ENCODE data around the gene S100A2. TPM values are rescaled to one million over a fixed set of nuclear protein-coding genes. Genes with fewer than 3 reads are reported as not detected.
A peak's percentile ranks its signal among the peaks of the same experiment; 100 is the strongest.

The S100A2 gene
- total RNA-seq, 6 experiments from 2014 or later: not detected

DNA sequence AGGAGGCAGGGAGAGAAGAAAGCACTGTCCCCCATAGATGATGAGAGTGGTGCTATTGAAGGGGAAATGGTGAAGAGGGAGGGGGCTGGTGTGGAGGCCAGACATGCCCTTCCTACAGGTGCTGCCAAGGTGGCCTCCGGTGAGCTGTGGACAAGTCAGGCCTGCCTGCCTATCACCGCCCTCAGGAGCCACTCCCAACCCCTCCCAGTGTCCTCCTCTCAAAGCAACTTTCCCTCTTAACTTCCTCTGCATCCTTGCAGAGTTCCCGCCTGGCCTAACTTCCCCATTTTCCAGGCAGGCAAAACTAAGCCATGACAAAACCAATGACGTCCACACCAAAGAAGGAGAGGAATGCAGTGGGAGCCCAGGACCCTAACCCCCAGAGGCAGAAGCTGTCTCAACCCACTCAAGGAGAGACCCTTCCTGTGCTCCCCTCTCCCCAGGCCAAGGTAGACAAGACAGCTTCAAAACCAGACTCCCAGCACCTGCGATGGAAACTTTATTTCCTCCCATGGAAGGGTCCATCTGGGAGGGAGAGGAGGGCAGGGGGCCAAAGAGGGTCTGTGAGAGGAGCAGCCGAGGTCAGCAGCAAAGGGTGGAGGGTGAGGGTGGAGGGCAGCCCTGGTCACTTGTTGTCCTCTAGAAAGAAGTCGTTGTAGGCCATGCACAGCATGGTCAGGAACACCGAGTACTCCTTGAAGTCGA is 28.8 kb downstream of the S100A2 start:
- peak overlapping the region in 1 of 3 donors; percentile 75 for H3K27ac ChIP-seq
- ATAC-seq (no peak), DNase-seq (peak in 1 of 3 donors; percentile 42)
- intact Hi-C loops (cut with DNase I): no loop called here
- TF ChIP-seq, protein P1, sequence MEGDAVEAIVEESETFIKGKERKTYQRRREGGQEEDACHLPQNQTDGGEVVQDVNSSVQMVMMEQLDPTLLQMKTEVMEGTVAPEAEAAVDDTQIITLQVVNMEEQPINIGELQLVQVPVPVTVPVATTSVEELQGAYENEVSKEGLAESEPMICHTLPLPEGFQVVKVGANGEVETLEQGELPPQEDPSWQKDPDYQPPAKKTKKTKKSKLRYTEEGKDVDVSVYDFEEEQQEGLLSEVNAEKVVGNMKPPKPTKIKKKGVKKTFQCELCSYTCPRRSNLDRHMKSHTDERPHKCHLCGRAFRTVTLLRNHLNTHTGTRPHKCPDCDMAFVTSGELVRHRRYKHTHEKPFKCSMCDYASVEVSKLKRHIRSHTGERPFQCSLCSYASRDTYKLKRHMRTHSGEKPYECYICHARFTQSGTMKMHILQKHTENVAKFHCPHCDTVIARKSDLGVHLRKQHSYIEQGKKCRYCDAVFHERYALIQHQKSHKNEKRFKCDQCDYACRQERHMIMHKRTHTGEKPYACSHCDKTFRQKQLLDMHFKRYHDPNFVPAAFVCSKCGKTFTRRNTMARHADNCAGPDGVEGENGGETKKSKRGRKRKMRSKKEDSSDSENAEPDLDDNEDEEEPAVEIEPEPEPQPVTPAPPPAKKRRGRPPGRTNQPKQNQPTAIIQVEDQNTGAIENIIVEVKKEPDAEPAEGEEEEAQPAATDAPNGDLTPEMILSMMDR (IDR thresholded peaks at IDR 0.05): no peak
- no peak for TF ChIP-seq POLR2A (IDR thresholded peaks at IDR 0.05)
- H3K36me3 ChIP-seq: no peaks in the 10 kb centered on the region
- H3K27me3 ChIP-seq: peaks cover 0 to 3% of the 10 kb centered on the region in 2 donors
- 69% methylated on average over 2 of the region's 9 CpGs for WGBS (ENCODE audit: insufficient coverage, low coverage, low lambda C conversion rate, missing lambda C conversion rate)
- H3K4me3 ChIP-seq: no peak overlapping the region
- H3K4me1 ChIP-seq: no peaks in the 10 kb centered on the region
- H3K9me3 ChIP-seq: no peaks in the 10 kb centered on the region

DNA sequence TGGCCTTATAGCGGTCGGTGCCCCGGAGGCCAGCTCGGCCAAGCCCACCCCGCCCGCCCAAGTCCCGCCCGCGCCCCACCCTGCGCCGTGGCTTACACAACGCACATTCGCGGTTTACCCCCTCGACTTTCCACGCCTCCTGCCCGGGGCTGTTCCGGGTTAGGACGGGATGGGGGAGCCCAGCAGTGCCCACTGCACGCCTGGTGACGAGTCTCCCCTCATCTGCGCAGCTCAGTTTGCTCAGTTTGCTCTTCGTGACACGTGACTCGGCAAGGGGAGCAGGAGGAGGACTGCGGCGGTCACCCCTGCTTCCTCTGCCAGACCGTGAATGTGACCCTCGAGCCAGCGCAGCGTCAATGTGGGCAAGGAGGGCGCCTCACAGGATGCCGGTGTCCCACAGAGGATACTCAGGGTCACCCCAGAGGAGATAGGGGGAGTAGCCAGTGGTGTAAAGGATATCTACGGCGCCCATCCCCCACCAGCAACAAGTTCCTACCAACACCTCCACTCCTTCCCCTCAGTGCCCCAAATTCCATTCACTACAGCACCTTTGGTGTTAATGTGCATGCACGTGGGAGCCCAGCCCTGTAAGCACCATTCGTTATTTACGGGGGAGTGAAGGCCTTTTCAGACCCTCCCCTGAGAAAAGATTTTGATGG is 29.5 kb downstream of the S100A2 start:
- Histone ChIP-seq H3K4me3 (peak overlapping the region; percentile 41 to 49 (median 49)), H3K36me3 (no peaks in the 10 kb centered on the region), H3K4me1 (no peaks in the 10 kb centered on the region), H3K9me3 (no peaks in the 10 kb centered on the region), H3K27me3 (peaks cover 0 to 7% of the 10 kb centered on the region in 2 donors), H3K27ac (peak overlapping the region; percentile 69 to 84 (median 75))
- TF ChIP-seq POLR2A (IDR thresholded peaks at IDR 0.05): peak; percentile 31
- TF ChIP-seq, protein P1 (IDR thresholded peaks at IDR 0.05): no peak
- 5% methylated on average over 5 of the region's 38 CpGs for WGBS (ENCODE audit: insufficient coverage, low coverage, low lambda C conversion rate, missing lambda C conversion rate)
- intact Hi-C loops (cut with DNase I): no loop called here
- peak; percentile 59 to 66 (median 66) for ATAC-seq
- peak; percentile 45 to 72 (median 70) for DNase-seq

GRCh38 chr1:153535242-153536011 is 30.2 kb downstream of the S100A2 start, which contains the start of gene S100A6:
S100A6 (minus strand) TSS chr1:153535991; CDS start chr1:153535339, 652 bp downstream.
- peak within 1 kb of the TSS; percentile 69 to 84 (median 75) for H3K27ac ChIP-seq
- no peaks in the 10 kb centered on the region for H3K9me3 ChIP-seq
- DNase-seq (no peak), ATAC-seq (peak; percentile 36 to 47 (median 40))
- TF ChIP-seq, protein P1 (IDR thresholded peaks at IDR 0.05): no peak
- no peak for TF ChIP-seq POLR2A (IDR thresholded peaks at IDR 0.05)
- intact Hi-C loops (cut with DNase I): no loop called here
- no peaks in the 10 kb centered on the region for H3K4me1 ChIP-seq
- peak within 1 kb of the TSS; percentile 41 to 49 (median 49) for H3K4me3 ChIP-seq
- no peaks in the 10 kb centered on the region for H3K36me3 ChIP-seq
- H3K27me3 ChIP-seq: peaks cover 0 to 7% of the 10 kb centered on the region in 2 donors
- 0% methylated on average over 1 of the region's 18 CpGs for WGBS (ENCODE audit: insufficient coverage, low coverage, low lambda C conversion rate, missing lambda C conversion rate)

DNA sequence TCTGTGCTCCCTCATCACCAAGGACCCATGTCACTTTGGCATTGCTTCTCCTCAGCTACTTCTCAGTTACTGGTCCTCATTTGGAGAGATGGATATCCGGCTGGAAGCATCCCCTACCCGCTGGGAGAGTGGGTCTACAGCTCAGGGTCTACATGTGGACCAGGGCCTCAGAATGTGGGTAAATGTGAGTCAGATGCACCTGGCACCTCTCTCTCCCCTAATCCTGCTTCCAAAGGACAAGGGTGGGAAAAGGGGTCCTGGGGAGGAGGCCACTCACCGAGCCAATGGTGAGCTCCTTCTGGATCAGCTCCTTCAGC is 30.8 kb downstream of the S100A2 start:
- Histone ChIP-seq H3K36me3 (no peaks in the 10 kb centered on the region), H3K4me3 (peak overlapping the region; percentile 41 to 49 (median 49)), H3K27ac (peak overlapping the region in 2 of 3 donors; percentile 69 to 75), H3K4me1 (no peaks in the 10 kb centered on the region), H3K27me3 (peaks cover 0 to 7% of the 10 kb centered on the region in 2 donors), H3K9me3 (no peaks in the 10 kb centered on the region)
- TF ChIP-seq, protein P1 (IDR thresholded peaks at IDR 0.05): no peak
- no peak for TF ChIP-seq POLR2A (IDR thresholded peaks at IDR 0.05)
- ATAC-seq (no peak), DNase-seq (no peak)
- no CpG with 5 or more reads among the region's 3 CpGs for WGBS (ENCODE audit: insufficient coverage, low coverage, low lambda C conversion rate, missing lambda C conversion rate)
- intact Hi-C loops (cut with DNase I): no loop called here

All from right lobe of liver (tissue), 6 donors.